HepG2 (cell line): ENCODE results near the gene FIS1. TPM values are rescaled to one million over a fixed set of nuclear protein-coding genes. Genes with fewer than 3 reads are reported as not detected.

Experiments
- HDAC2 ChIP-seq: sonication (generic); formaldehyde crosslinking; IDR thresholded peaks from 2 replicates; pipeline ENCODE4 v1.4.0; 2020; ENCODE audit warnings: missing genetic modification reagents
- KDM4B ChIP-seq: sonication (generic); formaldehyde crosslinking; IDR thresholded peaks from 2 replicates; pipeline ENCODE4 v1.4.0; 2020; ENCODE audit warnings: missing genetic modification reagents
- MAFF ChIP-seq: IDR thresholded peaks from 2 replicates; pipeline ENCODE4 v1.6.1; 2011; ENCODE audit warnings: low read depth, low read length, improper control_type of control experiment
- NFRKB ChIP-seq: fragments of 450-650 bp; IDR thresholded peaks from 2 replicates; pipeline ENCODE4 v1.6.1; 2017
- PHF5A ChIP-seq: IDR thresholded peaks from one replicate; pipeline ENCODE4 v1.6.1; 2018; ENCODE audit warnings: low read depth, missing genetic modification reagents; ENCODE audit not compliant: unreplicated experiment
- SMAD3 ChIP-seq: sonication (generic); formaldehyde crosslinking; IDR thresholded peaks from 2 replicates; pipeline ENCODE4 v1.4.0; 2020; ENCODE audit warnings: missing genetic modification reagents
- SPEN ChIP-seq: sonication (generic); formaldehyde crosslinking; IDR thresholded peaks from 2 replicates; pipeline ENCODE4 v1.5.1; 2020; ENCODE audit warnings: low read depth, mild to moderate bottlenecking, missing genetic modification reagents
- TOE1 ChIP-seq: sonication (generic); formaldehyde crosslinking; IDR thresholded peaks from 2 replicates; pipeline ENCODE4 v1.4.0; 2020; ENCODE audit warnings: mild to moderate bottlenecking, missing genetic modification reagents
- ZEB1 ChIP-seq: IDR thresholded peaks from 2 replicates; pipeline ENCODE4 v1.6.1; 2012; ENCODE audit warnings: mild to moderate bottlenecking, low read depth, inconsistent platforms; ENCODE audit not compliant: insufficient replicate concordance
- ZFP82 ChIP-seq: sonication (generic); formaldehyde crosslinking; IDR thresholded peaks from 2 replicates; pipeline ENCODE4 v1.5.1; 2020; ENCODE audit warnings: mild to moderate bottlenecking, missing genetic modification reagents, borderline replicate concordance
- ZNF224 ChIP-seq: sonication (generic); formaldehyde crosslinking; IDR thresholded peaks from 2 replicates; pipeline ENCODE4 v1.5.0; 2020; ENCODE audit warnings: mild to moderate bottlenecking, missing genetic modification reagents
- ZNF431 ChIP-seq: sonication (generic); formaldehyde crosslinking; IDR thresholded peaks from 2 replicates; pipeline ENCODE4 v1.9.0; 2022; ENCODE audit warnings: missing genetic modification reagents, low read depth, mild to moderate bottlenecking, borderline replicate concordance
- ZNF598 ChIP-seq: sonication (generic); formaldehyde crosslinking; IDR thresholded peaks from 2 replicates; pipeline ENCODE4 v1.5.1; 2020; ENCODE audit warnings: mild to moderate bottlenecking, missing genetic modification reagents, borderline replicate concordance
- ZNF678 ChIP-seq: sonication (generic); formaldehyde crosslinking; IDR thresholded peaks from 2 replicates; pipeline ENCODE4 v1.4.0; 2020; ENCODE audit warnings: mild to moderate bottlenecking, missing genetic modification reagents
- ZNF713 ChIP-seq: sonication (generic); formaldehyde crosslinking; IDR thresholded peaks from 2 replicates; pipeline ENCODE4 v1.4.0; 2020; ENCODE audit warnings: mild to moderate bottlenecking, missing genetic modification reagents
- polyA plus RNA-seq, 8 experiments: library from polyadenylated mRNA; depleted of rRNA in 3 of 8; stranded (reverse) in 7 of 8; unstranded in 1 of 8; fragments of >200 nt; fragmentation: Illumina TruSeq in 4 of 8; extraction: Trizol in 4 of 8; gene quantifications; 2 replicates each; pipeline versions ENCODE4 v1.2.1 to v1.2.3, GENCODE V29; 2011 to 2016; ENCODE audit warnings: low read depth in 4 of 8, missing spikeins in 1 of 8, mixed read lengths in 1 of 8; ENCODE audit not compliant: insufficient read depth in 1 of 8
- total RNA-seq, 5 experiments: library from RNA; depleted of rRNA; stranded (reverse); fragments of >200 nt; fragmentation: Illumina TruSeq; extraction: Trizol; gene quantifications; 2 replicates each; pipeline ENCODE4 v1.2.3, GENCODE V29; 2016; ENCODE audit warnings: low read depth in 1 of 5
- TF ChIP-seq, protein P1 (sequence below), 2 experiments: fragments of 450-650 bp in 1 of 2; sonication (generic) in 1 of 2; formaldehyde crosslinking in 1 of 2; IDR thresholded peaks; 2 replicates each; pipeline versions ENCODE4 v1.6.1 to v1.8.0; 2016 to 2022; ENCODE audit warnings: antibody characterized with exemption in 1 of 2, mild to moderate bottlenecking in 1 of 2, missing genetic modification reagents in 1 of 2
- TF ChIP-seq, protein P2 (sequence below): sonication (generic); formaldehyde crosslinking; IDR thresholded peaks from 2 replicates; pipeline ENCODE4; 2020; ENCODE audit warnings: missing genetic modification reagents, mild to moderate bottlenecking, borderline replicate concordance
- TF ChIP-seq, protein P3 (sequence below): sonication (generic); formaldehyde crosslinking; IDR thresholded peaks from 2 replicates; pipeline ENCODE4 v1.4.0; 2020; ENCODE audit warnings: mild to moderate bottlenecking, low read depth, missing genetic modification reagents

Gene FIS1
- total and polyA plus RNA-seq, 2 of the 13 experiments (the other 11 are each of a cell fraction or from before 2014, with no cell fraction given): 97.5 to 101 TPM

DNA sequence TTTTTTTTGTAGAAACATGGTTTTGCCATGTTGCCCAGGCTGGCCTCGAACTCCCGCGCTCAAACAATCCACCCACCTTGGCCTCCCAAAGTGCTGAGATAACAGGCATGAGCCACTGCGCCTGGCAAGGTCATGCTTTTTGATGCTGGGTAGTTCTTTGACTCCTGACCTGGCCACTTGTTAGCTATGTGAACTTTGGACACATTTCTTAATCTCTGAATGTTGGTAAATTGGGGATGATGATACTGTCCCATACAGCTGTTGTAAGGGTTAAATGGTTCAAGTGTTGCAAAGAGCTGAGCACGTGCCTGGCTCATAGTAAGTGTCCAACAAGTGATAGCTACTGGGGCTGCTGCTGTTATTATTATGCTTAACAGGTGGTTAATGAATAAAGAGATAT, 24.6 kb downstream of the FIS1 start (continued):
- TF ChIP-seq ZFP82 (CRISPR knock-in tag) (no peak), TOE1 (CRISPR knock-in tag) (no peak), ZNF678 (CRISPR knock-in tag) (no peak), ZNF224 (no peak), HDAC2 (CRISPR knock-in tag) (peak; percentile 62; the same call in 1 of the 2 replicates), KDM4B (no peak), NFRKB (no peak), SMAD3 (CRISPR knock-in tag) (0 out of 2 replicates have a peak, but pooled peaks have one; percentile 16), SPEN (CRISPR knock-in tag) (no peak), ZNF598 (CRISPR knock-in tag) (no peak), MAFF (no peak), ZNF431 (CRISPR knock-in tag) (no peak), ZNF713 (no peak), PHF5A (CRISPR knock-in tag) (no peak), ZEB1 (no peak)
- TF ChIP-seq, protein P1, sequence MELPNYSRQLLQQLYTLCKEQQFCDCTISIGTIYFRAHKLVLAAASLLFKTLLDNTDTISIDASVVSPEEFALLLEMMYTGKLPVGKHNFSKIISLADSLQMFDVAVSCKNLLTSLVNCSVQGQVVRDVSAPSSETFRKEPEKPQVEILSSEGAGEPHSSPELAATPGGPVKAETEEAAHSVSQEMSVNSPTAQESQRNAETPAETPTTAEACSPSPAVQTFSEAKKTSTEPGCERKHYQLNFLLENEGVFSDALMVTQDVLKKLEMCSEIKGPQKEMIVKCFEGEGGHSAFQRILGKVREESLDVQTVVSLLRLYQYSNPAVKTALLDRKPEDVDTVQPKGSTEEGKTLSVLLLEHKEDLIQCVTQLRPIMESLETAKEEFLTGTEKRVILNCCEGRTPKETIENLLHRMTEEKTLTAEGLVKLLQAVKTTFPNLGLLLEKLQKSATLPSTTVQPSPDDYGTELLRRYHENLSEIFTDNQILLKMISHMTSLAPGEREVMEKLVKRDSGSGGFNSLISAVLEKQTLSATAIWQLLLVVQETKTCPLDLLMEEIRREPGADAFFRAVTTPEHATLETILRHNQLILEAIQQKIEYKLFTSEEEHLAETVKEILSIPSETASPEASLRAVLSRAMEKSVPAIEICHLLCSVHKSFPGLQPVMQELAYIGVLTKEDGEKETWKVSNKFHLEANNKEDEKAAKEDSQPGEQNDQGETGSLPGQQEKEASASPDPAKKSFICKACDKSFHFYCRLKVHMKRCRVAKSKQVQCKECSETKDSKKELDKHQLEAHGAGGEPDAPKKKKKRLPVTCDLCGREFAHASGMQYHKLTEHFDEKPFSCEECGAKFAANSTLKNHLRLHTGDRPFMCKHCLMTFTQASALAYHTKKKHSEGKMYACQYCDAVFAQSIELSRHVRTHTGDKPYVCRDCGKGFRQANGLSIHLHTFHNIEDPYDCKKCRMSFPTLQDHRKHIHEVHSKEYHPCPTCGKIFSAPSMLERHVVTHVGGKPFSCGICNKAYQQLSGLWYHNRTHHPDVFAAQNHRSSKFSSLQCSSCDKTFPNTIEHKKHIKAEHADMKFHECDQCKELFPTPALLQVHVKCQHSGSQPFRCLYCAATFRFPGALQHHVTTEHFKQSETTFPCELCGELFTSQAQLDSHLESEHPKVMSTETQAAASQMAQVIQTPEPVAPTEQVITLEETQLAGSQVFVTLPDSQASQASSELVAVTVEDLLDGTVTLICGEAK (IDR thresholded peaks at IDR 0.05): no peak
- TF ChIP-seq, protein P1 (CRISPR knock-in tag; IDR thresholded peaks at IDR 0.05): no peak
- TF ChIP-seq, protein P2, sequence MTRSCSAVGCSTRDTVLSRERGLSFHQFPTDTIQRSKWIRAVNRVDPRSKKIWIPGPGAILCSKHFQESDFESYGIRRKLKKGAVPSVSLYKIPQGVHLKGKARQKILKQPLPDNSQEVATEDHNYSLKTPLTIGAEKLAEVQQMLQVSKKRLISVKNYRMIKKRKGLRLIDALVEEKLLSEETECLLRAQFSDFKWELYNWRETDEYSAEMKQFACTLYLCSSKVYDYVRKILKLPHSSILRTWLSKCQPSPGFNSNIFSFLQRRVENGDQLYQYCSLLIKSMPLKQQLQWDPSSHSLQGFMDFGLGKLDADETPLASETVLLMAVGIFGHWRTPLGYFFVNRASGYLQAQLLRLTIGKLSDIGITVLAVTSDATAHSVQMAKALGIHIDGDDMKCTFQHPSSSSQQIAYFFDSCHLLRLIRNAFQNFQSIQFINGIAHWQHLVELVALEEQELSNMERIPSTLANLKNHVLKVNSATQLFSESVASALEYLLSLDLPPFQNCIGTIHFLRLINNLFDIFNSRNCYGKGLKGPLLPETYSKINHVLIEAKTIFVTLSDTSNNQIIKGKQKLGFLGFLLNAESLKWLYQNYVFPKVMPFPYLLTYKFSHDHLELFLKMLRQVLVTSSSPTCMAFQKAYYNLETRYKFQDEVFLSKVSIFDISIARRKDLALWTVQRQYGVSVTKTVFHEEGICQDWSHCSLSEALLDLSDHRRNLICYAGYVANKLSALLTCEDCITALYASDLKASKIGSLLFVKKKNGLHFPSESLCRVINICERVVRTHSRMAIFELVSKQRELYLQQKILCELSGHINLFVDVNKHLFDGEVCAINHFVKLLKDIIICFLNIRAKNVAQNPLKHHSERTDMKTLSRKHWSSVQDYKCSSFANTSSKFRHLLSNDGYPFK: no peak
- TF ChIP-seq, protein P3, sequence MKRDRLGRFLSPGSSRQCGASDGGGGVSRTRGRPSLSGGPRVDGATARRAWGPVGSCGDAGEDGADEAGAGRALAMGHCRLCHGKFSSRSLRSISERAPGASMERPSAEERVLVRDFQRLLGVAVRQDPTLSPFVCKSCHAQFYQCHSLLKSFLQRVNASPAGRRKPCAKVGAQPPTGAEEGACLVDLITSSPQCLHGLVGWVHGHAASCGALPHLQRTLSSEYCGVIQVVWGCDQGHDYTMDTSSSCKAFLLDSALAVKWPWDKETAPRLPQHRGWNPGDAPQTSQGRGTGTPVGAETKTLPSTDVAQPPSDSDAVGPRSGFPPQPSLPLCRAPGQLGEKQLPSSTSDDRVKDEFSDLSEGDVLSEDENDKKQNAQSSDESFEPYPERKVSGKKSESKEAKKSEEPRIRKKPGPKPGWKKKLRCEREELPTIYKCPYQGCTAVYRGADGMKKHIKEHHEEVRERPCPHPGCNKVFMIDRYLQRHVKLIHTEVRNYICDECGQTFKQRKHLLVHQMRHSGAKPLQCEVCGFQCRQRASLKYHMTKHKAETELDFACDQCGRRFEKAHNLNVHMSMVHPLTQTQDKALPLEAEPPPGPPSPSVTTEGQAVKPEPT: no peak
